ENCODE results near the gene ULK4.
"Not testable (repeated sequence)": the region's sequence is repeated elsewhere in the genome, so short reads cannot be mapped to it uniquely, and the experiment has no call there.

DNA sequence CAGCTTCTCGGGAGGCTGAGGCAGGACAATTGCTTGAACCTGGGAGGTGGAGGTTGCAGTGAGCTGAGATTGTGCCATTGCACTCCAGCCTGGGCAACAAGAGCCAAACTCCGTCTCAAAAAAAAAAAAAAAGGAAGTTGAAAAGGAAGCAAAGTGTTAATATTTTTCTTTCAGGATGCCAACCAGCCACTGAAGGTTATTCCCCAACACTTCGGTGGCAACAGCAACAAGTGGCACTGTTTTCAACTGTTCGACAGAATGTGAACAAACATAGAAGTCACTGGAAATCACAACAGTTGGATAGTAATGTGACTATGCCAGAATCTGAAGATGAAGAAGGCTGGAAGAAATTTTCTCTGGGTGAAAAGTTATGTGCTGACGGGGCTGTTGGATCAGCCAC lies 15.5 kb upstream of the ULK4 start:
- TF ChIP-seq, protein P1, sequence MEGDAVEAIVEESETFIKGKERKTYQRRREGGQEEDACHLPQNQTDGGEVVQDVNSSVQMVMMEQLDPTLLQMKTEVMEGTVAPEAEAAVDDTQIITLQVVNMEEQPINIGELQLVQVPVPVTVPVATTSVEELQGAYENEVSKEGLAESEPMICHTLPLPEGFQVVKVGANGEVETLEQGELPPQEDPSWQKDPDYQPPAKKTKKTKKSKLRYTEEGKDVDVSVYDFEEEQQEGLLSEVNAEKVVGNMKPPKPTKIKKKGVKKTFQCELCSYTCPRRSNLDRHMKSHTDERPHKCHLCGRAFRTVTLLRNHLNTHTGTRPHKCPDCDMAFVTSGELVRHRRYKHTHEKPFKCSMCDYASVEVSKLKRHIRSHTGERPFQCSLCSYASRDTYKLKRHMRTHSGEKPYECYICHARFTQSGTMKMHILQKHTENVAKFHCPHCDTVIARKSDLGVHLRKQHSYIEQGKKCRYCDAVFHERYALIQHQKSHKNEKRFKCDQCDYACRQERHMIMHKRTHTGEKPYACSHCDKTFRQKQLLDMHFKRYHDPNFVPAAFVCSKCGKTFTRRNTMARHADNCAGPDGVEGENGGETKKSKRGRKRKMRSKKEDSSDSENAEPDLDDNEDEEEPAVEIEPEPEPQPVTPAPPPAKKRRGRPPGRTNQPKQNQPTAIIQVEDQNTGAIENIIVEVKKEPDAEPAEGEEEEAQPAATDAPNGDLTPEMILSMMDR (IDR thresholded peaks at IDR 0.05 in 8 of 11, conservative IDR thresholded peaks at IDR 0.05 in 3 of 11) = not testable (repeated sequence)
- TF ChIP-seq POLR2A (IDR thresholded peaks at IDR 0.05) = not testable (repeated sequence)

Data from spleen (tissue), 7 donors.